Lung (tissue), 12 donors: ENCODE results near the gene GPRC5D. TPM values are rescaled to one million over a fixed set of nuclear protein-coding genes. Genes with fewer than 3 reads are reported as not detected.
A peak's percentile ranks its signal among the peaks of the same experiment; 100 is the strongest.

Experiments
- ATAC-seq: fragments of 200-7000 bp; cut with Tn5 transposase; one replicate; pipeline ENCODE4 v1.9.1; 2020; ENCODE audit warnings: moderate number of reproducible peaks; ENCODE audit not compliant: insufficient read depth, low FRiP score
- DNase-seq, 3 donors: peaks; one replicate each; pipeline ENCODE4 v3.0.0-alpha.2; 2013 to 2017
- H3K27ac ChIP-seq, 2 donors: one replicate each; pipeline ENCODE4 v1.5.1; 2013; ENCODE audit warnings: mild to moderate bottlenecking in 2 of 2, moderate library complexity in 2 of 2, control low read depth in 1 of 2, inconsistent platforms in 1 of 2, low read depth in 1 of 2, low read length in 1 of 2
- H3K27me3 ChIP-seq, 3 donors: one replicate each; pipeline ENCODE4 v1.5.1; 2013; ENCODE audit warnings: low read length in 2 of 3; ENCODE audit not compliant: control insufficient read depth in 3 of 3, insufficient read depth in 3 of 3
- H3K36me3 ChIP-seq, 4 donors: one replicate each; pipeline ENCODE4 v1.5.1; 2013; ENCODE audit warnings: low read length in 4 of 4, mild to moderate bottlenecking in 1 of 4, moderate library complexity in 1 of 4; ENCODE audit not compliant: control insufficient read depth in 4 of 4, insufficient read depth in 4 of 4
- H3K4me1 ChIP-seq, 5 donors: one replicate each; pipeline ENCODE4 v1.5.1; 2013; ENCODE audit warnings: low read length in 5 of 5, mild to moderate bottlenecking in 2 of 5, moderate library complexity in 1 of 5; ENCODE audit not compliant: control insufficient read depth in 5 of 5, insufficient read depth in 5 of 5
- H3K4me3 ChIP-seq: one replicate; pipeline ENCODE4 v1.5.1; 2013; ENCODE audit warnings: mild to moderate bottlenecking, control low read depth, moderate library complexity
- H3K9ac ChIP-seq, 2 donors: one replicate each; pipeline ENCODE4 v1.5.1; 2013; ENCODE audit warnings: low read length in 2 of 2, control low read depth in 1 of 2; ENCODE audit not compliant: insufficient read depth in 1 of 2
- H3K9me3 ChIP-seq, 4 donors: one replicate each; pipeline ENCODE4 v1.5.1; 2013; ENCODE audit warnings: low read length in 3 of 4, mild to moderate bottlenecking in 1 of 4, moderate library complexity in 1 of 4; ENCODE audit not compliant: control insufficient read depth in 4 of 4, insufficient read depth in 3 of 4
- WGBS, 2 donors: extraction: QIAGEN DNeasy Blood & Tissue Kit; methylation state at CpG; one replicate each; pipeline ENCODE4 v1.1.7; 2013; 5-methylcytosine and 5-hydroxymethylcytosine counted together
- polyA plus RNA-seq, 2 donors: library from polyadenylated mRNA; stranded (reverse); fragments of 200-250 nt; gene quantifications; one replicate each; pipeline ENCODE4 v1.2.1, GENCODE V29; 2013
- total RNA-seq, 2 donors: library from RNA; depleted of rRNA in 1 of 2; stranded (reverse); fragments of >200 nt in 1 of 2; gene quantifications; one replicate each; pipeline ENCODE4 v1.2.1, GENCODE V29; 2014 to 2021
- TF ChIP-seq, protein P1 (sequence below): IDR thresholded peaks from 2 replicates; pipeline ENCODE4 v1.5.1; 2012; ENCODE audit warnings: mild to moderate bottlenecking; ENCODE audit errors: control extremely low read depth, extremely low read depth
- donor health status: control.
- donor health status: control.
- donor health status: Bipolar disorder and iron deficiency.
- donor health status: healthy.
- donor health status: DM: yes; HTN: yes; CAD: no.

GPRC5D gene
- total and polyA plus RNA-seq, 4 donors = 0.14 to 0.30 TPM; not detected in 2

DNA sequence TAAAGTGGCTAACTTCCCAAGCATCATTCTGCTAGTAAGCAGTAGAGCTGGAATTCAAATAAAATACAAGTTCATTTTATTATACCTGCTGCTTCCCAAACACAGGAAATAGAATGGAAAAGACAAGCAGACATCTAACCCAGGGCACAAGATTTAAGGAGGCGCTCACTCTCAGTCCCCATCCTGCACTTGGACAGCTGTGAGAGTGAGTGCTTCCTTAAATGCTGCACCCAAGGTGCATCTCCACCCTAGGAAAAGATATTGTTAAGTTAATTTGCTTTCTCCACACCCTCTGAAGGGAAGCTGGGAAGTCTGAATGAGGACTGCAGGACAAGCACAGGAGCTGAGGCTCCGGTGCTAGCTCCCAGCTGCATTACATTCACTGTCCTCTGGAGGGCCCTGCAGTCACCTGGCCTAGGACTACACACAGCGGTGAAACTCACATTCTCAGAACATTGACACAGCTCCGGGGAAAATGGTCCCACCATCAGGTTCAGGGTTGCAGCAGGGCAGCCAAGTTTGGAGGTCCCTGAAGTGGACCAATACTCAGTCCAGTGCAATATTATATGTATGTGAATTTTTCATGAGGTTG lies 33.9 kb upstream of the GPRC5D start:
- WGBS, 2 donors = 82 to 87% methylated on average over 4 of the region's 4 CpGs
- TF ChIP-seq, protein P1, sequence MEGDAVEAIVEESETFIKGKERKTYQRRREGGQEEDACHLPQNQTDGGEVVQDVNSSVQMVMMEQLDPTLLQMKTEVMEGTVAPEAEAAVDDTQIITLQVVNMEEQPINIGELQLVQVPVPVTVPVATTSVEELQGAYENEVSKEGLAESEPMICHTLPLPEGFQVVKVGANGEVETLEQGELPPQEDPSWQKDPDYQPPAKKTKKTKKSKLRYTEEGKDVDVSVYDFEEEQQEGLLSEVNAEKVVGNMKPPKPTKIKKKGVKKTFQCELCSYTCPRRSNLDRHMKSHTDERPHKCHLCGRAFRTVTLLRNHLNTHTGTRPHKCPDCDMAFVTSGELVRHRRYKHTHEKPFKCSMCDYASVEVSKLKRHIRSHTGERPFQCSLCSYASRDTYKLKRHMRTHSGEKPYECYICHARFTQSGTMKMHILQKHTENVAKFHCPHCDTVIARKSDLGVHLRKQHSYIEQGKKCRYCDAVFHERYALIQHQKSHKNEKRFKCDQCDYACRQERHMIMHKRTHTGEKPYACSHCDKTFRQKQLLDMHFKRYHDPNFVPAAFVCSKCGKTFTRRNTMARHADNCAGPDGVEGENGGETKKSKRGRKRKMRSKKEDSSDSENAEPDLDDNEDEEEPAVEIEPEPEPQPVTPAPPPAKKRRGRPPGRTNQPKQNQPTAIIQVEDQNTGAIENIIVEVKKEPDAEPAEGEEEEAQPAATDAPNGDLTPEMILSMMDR = no peak
- no peak overlapping the region for H3K4me3 ChIP-seq
- ATAC-seq (no peak), DNase-seq (no peak)
- H3K9ac ChIP-seq = no peak overlapping the region
- H3K27me3 ChIP-seq = no peaks in the 10 kb centered on the region
- no peaks in the 10 kb centered on the region for H3K9me3 ChIP-seq
- H3K4me1 ChIP-seq = no peaks in the 10 kb centered on the region
- H3K27ac ChIP-seq = no peak overlapping the region
- H3K36me3 ChIP-seq = peaks cover 28 to 36% (median 31%) of the 10 kb centered on the region in 4 donors

DNA sequence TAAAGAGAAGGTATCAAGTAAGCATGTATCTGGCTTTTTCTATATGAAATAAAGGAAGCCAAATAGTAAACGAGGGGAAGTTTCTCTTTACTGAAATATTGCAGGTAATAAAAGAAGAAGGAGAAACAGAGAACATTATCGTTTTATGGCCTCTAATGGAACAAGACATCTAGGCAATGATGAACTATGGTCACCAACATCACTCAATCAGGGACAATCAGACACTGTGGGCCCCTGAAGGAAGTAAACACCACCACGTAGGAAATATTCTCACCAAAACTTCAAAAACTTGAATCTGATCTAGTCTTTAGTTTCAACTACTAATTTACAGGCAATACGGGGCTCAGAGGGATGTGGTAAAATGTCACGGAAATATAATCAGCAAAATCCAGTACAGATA lies 32.2 kb upstream of the GPRC5D start:
- DNase-seq (no peak), ATAC-seq (no peak)
- Histone ChIP-seq H3K36me3 (peaks cover 28 to 39% (median 34%) of the 10 kb centered on the region in 4 donors), H3K27me3 (no peaks in the 10 kb centered on the region), H3K4me1 (peaks cover 0 to 8% (median 0%) of the 10 kb centered on the region in 5 donors), H3K27ac (no peak overlapping the region), H3K9me3 (no peaks in the 10 kb centered on the region), H3K9ac (no peak overlapping the region), H3K4me3 (no peak overlapping the region)
- 87 to 89% methylated on average over 5 of the region's 5 CpGs for WGBS, 2 donors
- TF ChIP-seq, protein P1 = no peak

DNA sequence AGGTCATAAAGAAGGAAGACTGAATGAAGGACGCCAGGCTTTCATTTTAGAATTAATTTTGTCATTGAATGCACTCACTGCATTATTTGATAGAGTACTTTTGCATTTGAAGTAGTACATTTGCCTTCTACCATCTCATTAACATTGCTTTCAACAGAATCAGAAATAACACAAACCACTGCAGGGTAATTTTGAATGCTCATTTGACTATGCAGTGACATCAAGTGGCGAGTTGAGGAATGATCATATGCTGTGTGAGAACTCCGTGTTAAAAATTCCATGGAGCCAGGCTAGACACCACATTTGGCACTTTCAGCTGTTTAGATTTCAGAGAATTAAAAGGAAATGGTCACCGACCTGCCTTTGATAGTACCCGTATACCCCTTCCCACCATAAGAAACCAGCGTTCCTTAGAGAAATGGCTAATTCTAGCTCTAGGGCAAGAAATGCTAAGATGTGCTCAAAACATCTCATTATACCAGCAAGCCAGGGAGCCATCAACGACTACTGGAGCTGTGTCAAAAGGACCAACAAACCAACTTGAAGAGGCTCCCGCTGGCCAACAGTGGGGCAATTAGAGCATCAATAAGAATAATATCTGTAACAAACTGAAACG lies 31.6 kb upstream of the GPRC5D start:
- peak; percentile 77 for ATAC-seq
- peaks cover 27 to 33% (median 30%) of the 10 kb centered on the region in 4 donors for H3K36me3 ChIP-seq

More for the DNA sequence above, 31.6 kb upstream of the GPRC5D start:
- Histone ChIP-seq H3K4me1 (peaks cover 0 to 8% (median 0%) of the 10 kb centered on the region in 5 donors), H3K27me3 (no peaks in the 10 kb centered on the region), H3K27ac (no peak overlapping the region), H3K9ac (no peak overlapping the region), H3K4me3 (no peak overlapping the region), H3K9me3 (no peaks in the 10 kb centered on the region)
- TF ChIP-seq, protein P1 = peak; percentile 21
- 63 to 69% methylated on average over 9 of the region's 9 CpGs for WGBS, 2 donors
- DNase-seq = peak in 2 of 3 donors; percentile 55 to 63
